ENCODE results near the gene MME. TPM values are rescaled to one million over a fixed set of nuclear protein-coding genes. Genes with fewer than 3 reads are reported as not detected.

MME gene
- total RNA-seq, 1 donor from 2014 or later, result 85.4 TPM

DNA sequence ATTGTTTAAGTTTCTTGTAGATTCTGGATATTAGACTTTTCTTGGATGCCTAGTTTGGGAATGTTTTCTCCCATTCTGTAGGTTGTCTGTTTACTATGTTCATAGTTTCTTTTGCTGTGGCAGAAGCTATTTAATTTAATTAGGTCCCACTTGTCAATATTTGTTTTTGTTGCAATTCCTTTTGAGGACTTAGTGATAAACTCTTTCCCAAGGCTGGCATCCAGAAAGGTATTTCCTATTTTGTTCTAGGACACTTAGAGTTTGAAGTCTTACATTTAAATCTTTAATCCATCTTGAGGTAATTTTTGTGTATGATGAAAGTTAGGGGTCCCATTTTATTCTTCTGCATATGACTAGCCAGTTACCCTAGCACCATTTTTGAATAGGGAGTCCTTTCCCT, 54.9 kb downstream of the MME start:
- TF ChIP-seq, protein P1, sequence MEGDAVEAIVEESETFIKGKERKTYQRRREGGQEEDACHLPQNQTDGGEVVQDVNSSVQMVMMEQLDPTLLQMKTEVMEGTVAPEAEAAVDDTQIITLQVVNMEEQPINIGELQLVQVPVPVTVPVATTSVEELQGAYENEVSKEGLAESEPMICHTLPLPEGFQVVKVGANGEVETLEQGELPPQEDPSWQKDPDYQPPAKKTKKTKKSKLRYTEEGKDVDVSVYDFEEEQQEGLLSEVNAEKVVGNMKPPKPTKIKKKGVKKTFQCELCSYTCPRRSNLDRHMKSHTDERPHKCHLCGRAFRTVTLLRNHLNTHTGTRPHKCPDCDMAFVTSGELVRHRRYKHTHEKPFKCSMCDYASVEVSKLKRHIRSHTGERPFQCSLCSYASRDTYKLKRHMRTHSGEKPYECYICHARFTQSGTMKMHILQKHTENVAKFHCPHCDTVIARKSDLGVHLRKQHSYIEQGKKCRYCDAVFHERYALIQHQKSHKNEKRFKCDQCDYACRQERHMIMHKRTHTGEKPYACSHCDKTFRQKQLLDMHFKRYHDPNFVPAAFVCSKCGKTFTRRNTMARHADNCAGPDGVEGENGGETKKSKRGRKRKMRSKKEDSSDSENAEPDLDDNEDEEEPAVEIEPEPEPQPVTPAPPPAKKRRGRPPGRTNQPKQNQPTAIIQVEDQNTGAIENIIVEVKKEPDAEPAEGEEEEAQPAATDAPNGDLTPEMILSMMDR (IDR thresholded peaks at IDR 0.05), result no peak
- intact Hi-C loops (cut with DNase I), result no loop called here
- DNase-seq, result no peak

DNA sequence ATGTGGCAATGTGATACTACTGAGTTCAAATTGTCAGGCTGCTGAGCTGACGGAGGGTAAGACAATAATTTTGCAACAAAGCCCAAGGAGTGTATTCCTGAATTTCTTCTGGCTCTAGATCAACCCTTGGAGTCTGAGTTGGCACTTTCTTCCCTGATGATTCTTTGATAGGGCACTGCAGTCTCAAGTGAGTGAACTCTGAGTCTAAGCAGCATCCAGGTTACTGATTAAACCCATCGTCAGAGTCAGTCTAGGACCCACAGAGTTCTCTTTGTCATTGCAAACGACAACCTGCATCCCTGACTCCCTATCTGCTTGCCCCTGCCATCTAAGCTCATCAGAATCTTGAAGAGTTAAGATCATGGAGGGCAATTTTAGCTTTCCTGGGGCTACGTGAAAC, 58.6 kb downstream of the MME start:
- intact Hi-C loops (cut with DNase I), result no loop called here
- Histone ChIP-seq H3K27me3 (ENCODE audit: low read depth) (no peaks in the 10 kb centered on the region), H3K9me3 (no peaks in the 10 kb centered on the region), H3K27ac (no peak overlapping the region), H3K36me3 (no peaks in the 10 kb centered on the region), H3K4me1 (no peaks in the 10 kb centered on the region), H3K4me3 (no peak overlapping the region)
- DNase-seq (no peak), ATAC-seq (no peak)
- TF ChIP-seq, protein P1 (IDR thresholded peaks at IDR 0.05), result no peak

More for the DNA sequence above, 54.9 kb downstream of the MME start:
- no peak overlapping the region for H3K27ac ChIP-seq
- no peaks in the 10 kb centered on the region for H3K36me3 ChIP-seq
- no peaks in the 10 kb centered on the region for H3K4me1 ChIP-seq
- H3K27me3 ChIP-seq (ENCODE audit: low read depth), result no peaks in the 10 kb centered on the region
- H3K4me3 ChIP-seq, result no peak overlapping the region
- no peaks in the 10 kb centered on the region for H3K9me3 ChIP-seq
- ATAC-seq, result no peak

DNA sequence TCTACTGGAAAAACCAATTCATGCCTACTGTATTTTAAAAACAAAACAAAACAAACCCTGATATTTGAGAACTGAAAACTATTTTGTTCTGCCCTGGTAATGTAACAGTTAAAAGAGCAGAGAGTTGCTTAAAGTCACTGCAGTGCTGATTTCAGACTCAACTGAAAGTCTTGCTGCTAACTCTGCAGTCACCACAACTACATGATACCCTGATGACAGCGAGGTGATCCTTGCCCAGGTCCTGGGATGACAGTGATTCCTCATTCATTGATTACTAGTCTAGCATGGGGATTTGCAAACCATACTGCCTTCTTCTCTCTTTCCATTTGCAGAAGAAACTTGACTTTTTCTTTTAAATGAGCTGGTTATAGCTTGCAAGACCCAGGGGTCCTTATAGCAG, 67.5 kb downstream of the MME start:
- Histone ChIP-seq H3K4me1 (no peaks in the 10 kb centered on the region), H3K27ac (no peak overlapping the region), H3K36me3 (no peaks in the 10 kb centered on the region), H3K9me3 (no peaks in the 10 kb centered on the region), H3K27me3 (ENCODE audit: low read depth) (no peaks in the 10 kb centered on the region), H3K4me3 (no peak overlapping the region)
- DNase-seq (no peak), ATAC-seq (no peak)
- TF ChIP-seq, protein P1 (IDR thresholded peaks at IDR 0.05), result no peak
- intact Hi-C loops (cut with DNase I), result no loop called here

DNA sequence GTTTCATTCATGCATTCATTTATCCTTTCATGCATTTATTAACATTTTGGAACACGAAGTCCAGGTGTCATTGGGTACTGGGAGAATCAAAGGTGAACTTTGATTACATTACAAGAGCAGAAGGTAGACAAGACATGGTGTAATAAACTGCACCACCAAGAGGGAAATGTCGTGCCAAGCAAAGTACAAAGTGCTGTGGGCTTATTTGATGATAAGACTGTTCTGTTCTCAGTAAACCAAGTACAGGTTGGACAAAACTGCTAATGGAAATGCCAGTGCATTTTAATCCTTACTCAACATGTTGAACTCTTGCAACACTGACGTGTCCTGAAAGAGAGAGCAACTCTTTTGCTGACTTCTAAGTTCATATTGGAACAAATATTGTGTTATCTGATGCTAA, 69.4 kb downstream of the MME start:
- TF ChIP-seq, protein P1 (IDR thresholded peaks at IDR 0.05), result no peak
- H3K4me3 ChIP-seq, result no peak overlapping the region
- H3K4me1 ChIP-seq, result no peaks in the 10 kb centered on the region
- H3K27me3 ChIP-seq (ENCODE audit: low read depth), result no peaks in the 10 kb centered on the region
- no peak overlapping the region for H3K27ac ChIP-seq
- ATAC-seq, result no peak
- intact Hi-C loops (cut with DNase I), result no loop called here
- no peak for DNase-seq
- H3K36me3 ChIP-seq, result no peaks in the 10 kb centered on the region
- H3K9me3 ChIP-seq, result no peaks in the 10 kb centered on the region

DNA sequence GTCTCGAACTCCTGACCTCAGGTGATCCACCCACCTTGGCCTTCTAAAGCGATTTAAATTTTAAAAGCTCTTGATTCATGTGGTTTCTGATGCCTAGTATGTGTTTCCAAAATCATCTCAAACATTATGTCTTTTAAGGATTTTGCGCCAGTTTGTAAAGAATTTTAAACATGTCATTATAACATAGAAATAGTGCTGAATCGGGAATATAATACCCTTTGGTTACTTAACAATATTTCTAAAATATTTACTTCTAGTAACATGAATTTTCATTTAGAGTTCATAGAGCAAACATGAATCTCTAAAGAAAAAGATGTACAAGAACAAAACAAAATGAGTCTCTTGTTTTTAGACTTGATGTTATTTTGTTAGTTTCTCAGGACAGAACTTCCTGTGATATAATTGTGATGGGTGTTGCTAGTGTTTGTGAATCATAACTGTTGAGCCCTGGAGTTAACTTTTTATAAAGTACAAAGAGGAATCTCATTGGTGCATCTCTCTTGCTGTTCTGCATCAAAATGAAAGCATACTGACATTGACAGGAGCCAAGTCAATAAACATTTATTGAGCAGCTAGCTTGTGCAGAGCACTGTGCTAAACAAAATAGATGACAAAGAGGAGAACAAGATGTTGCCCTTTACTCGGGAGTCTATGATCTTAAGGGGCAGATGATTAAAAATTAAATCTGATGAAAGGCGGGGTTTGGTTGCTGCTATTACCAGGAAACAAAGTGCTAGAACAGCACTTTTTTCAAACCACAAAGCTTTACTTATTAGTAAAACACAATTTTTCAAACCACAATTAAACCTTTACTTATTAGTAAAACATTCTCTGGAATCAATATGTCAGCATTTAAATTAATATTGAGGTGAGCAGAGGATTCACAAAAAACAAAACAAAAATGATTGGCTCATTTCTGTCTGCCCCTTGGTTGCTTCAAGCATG, 73.4 kb downstream of the MME start:
- TF ChIP-seq, protein P1 (IDR thresholded peaks at IDR 0.05), result no peak

More for the DNA sequence above, 73.4 kb downstream of the MME start:
- Histone ChIP-seq H3K4me1 (no peaks in the 10 kb centered on the region), H3K27me3 (ENCODE audit: low read depth) (no peaks in the 10 kb centered on the region), H3K36me3 (no peaks in the 10 kb centered on the region), H3K4me3 (no peak overlapping the region), H3K9me3 (no peaks in the 10 kb centered on the region), H3K27ac (no peak overlapping the region)
- DNase-seq (no peak), ATAC-seq (no peak)
- intact Hi-C loops (cut with DNase I), result no loop called here

Data from lower lobe of right lung (tissue), 2 donors.